Lower lobe of right lung (tissue), 2 donors: Measurements from ENCODE around the gene SIGLEC7. TPM values are rescaled to one million over a fixed set of nuclear protein-coding genes. Genes with fewer than 3 reads are reported as not detected.
A peak's percentile ranks its signal among the peaks of the same experiment; 100 is the strongest.

Experiments used
- ATAC-seq, 2 donors: fragments of 200-7000 bp; cut with Tn5 transposase; one replicate each; pipeline ENCODE4 v1.9.1; 2020 to 2022; ENCODE audit warnings: mild to moderate bottlenecking in 2 of 2, moderate library complexity in 2 of 2
- DNase-seq: peaks from one replicate; pipeline ENCODE4 v3.0.0-alpha.2; 2020
- H3K27ac ChIP-seq: fragments of 200-600 bp; one replicate; pipeline ENCODE4 v1.8.0; 2022
- H3K27me3 ChIP-seq: fragments of 200-600 bp; one replicate; pipeline ENCODE4 v1.8.0; 2022; ENCODE audit warnings: low read depth
- H3K36me3 ChIP-seq: fragments of 200-600 bp; one replicate; pipeline ENCODE4 v1.8.0; 2022; ENCODE audit warnings: mild to moderate bottlenecking
- H3K4me1 ChIP-seq: fragments of 200-600 bp; one replicate; pipeline ENCODE4 v1.8.0; 2022
- H3K4me3 ChIP-seq: fragments of 200-600 bp; one replicate; pipeline ENCODE4 v1.8.0; 2022; ENCODE audit warnings: mild to moderate bottlenecking
- H3K9me3 ChIP-seq: fragments of 200-600 bp; one replicate; pipeline ENCODE4 v1.8.0; 2022
- CTCF ChIP-seq: fragments of 200-600 bp; IDR thresholded peaks from one replicate; pipeline ENCODE4 v1.8.0; 2022; ENCODE audit warnings: antibody characterized with exemption, mild to moderate bottlenecking
- intact Hi-C: fragments of 100-400 bp; cut with DNase I; formaldehyde crosslinking; loops from one replicate; pipeline ENCODE4 v1.11.0; 2022
- total RNA-seq: library from RNA; stranded (reverse); fragmentation: NEBNext Ultra II Directional; extraction: Animal tissue kit (Norgen Biotek cat#: 25700); gene quantifications from one replicate; pipeline ENCODE4 v1.2.1, GENCODE V29; 2021
- donor health status: DM: no; HTN: yes; CAD: no; lungs with severe emphysema.

Gene SIGLEC7
- total RNA-seq, 1 donor from 2014 or later, result 10.0 TPM

- peaks cover 42% of the 10 kb centered on the region for H3K4me1 ChIP-seq
- DNase-seq, result no peak
- peak overlapping the region; percentile 43 for H3K4me3 ChIP-seq
Observed at GRCh38 chr19:51127032-51127431, 15.1 kb upstream of the SIGLEC7 start.

GRCh38 chr19:51127755-51128154 is 14.3 kb upstream of the SIGLEC7 start:
- peak overlapping the region; percentile 43 for H3K4me3 ChIP-seq
- TF ChIP-seq CTCF, result no peak
- intact Hi-C loops, result no loop called here
- no peaks in the 10 kb centered on the region for H3K36me3 ChIP-seq
- peak overlapping the region; percentile 46 for H3K27ac ChIP-seq
- no peaks in the 10 kb centered on the region for H3K27me3 ChIP-seq
- peaks cover 48% of the 10 kb centered on the region for H3K4me1 ChIP-seq
- DNase-seq (no peak), ATAC-seq (no peak)
- H3K9me3 ChIP-seq, result no peaks in the 10 kb centered on the region

More at GRCh38 chr19:51127032-51127431, 15.1 kb upstream of the SIGLEC7 start:
- no peak for ATAC-seq
- TF ChIP-seq CTCF, result no peak
- intact Hi-C loops, result no loop called here
- no peaks in the 10 kb centered on the region for H3K27me3 ChIP-seq
- H3K27ac ChIP-seq, result peak overlapping the region; percentile 41
- H3K36me3 ChIP-seq, result no peaks in the 10 kb centered on the region
- no peaks in the 10 kb centered on the region for H3K9me3 ChIP-seq

GRCh38 chr19:51128227-51128626 is 13.9 kb upstream of the SIGLEC7 start:
- no peaks in the 10 kb centered on the region for H3K9me3 ChIP-seq
- intact Hi-C loops, result no loop called here
- H3K27ac ChIP-seq, result peak overlapping the region; percentile 46
- no peak for ATAC-seq
- no peak overlapping the region for H3K4me3 ChIP-seq
- DNase-seq, result no peak
- H3K4me1 ChIP-seq, result peaks cover 51% of the 10 kb centered on the region
- TF ChIP-seq CTCF, result no peak
- no peaks in the 10 kb centered on the region for H3K36me3 ChIP-seq
- H3K27me3 ChIP-seq, result no peaks in the 10 kb centered on the region

GRCh38 chr19:51129716-51130115 is 12.4 kb upstream of the SIGLEC7 start:
- intact Hi-C loops, result no loop called here
- Histone ChIP-seq H3K27ac (no peak overlapping the region), H3K4me3 (no peak overlapping the region), H3K4me1 (peaks cover 44% of the 10 kb centered on the region), H3K36me3 (no peaks in the 10 kb centered on the region), H3K9me3 (no peaks in the 10 kb centered on the region), H3K27me3 (no peaks in the 10 kb centered on the region)
- DNase-seq (no peak), ATAC-seq (no peak)
- TF ChIP-seq CTCF, result no peak

- H3K4me3 ChIP-seq, result peak overlapping the region; percentile 2
Observed at GRCh38 chr19:51131780-51132680, 10.1 kb upstream of the SIGLEC7 start.

More at GRCh38 chr19:51131780-51132680, 10.1 kb upstream of the SIGLEC7 start:
- ATAC-seq (peak; percentile 87 to 88), DNase-seq (peak; percentile 77)
- Histone ChIP-seq H3K27ac (peak overlapping the region; percentile 77), H3K36me3 (no peaks in the 10 kb centered on the region), H3K4me1 (peaks cover 42% of the 10 kb centered on the region), H3K27me3 (no peaks in the 10 kb centered on the region), H3K9me3 (no peaks in the 10 kb centered on the region)
- intact Hi-C loops, result no loop called here
- no peak for TF ChIP-seq CTCF
